NCI-H748 treated with DMSO at 0.1 percent for 48 hours (cell line): ENCODE results near the gene CHRNA4.
"Not testable (repeated sequence)": the region's sequence is repeated elsewhere in the genome, so short reads cannot be mapped to it uniquely, and the experiment has no call there.

Experiments
- DNase-seq: peaks from one replicate; lab custom pipeline; 2025; lab: John Stamatoyannopoulos, UW

The CHRNA4 gene

GRCh38 chr20:63308218-63308911 is 52.8 kb downstream of the CHRNA4 start:
- DNase-seq: no peak

GRCh38 chr20:63307538-63308217 is 53.5 kb downstream of the CHRNA4 start:
- DNase-seq: no peak

GRCh38 chr20:63306673-63307537 is 54.2 kb downstream of the CHRNA4 start:
- no peak for DNase-seq

GRCh38 chr20:63305933-63306672 is 55.0 kb downstream of the CHRNA4 start:
- DNase-seq: not testable (repeated sequence)

GRCh38 chr20:63305393-63305792 is 55.8 kb downstream of the CHRNA4 start:
- DNase-seq: no peak

GRCh38 chr20:63303095-63303666 is 58.0 kb downstream of the CHRNA4 start:
- DNase-seq: no peak

GRCh38 chr20:63301671-63302070 is 59.5 kb downstream of the CHRNA4 start:
- DNase-seq: no peak

- DNase-seq: no peak
Observed at GRCh38 chr20:63298731-63299312, 62.3 kb downstream of the CHRNA4 start.

GRCh38 chr20:63297796-63298572 is 63.2 kb downstream of the CHRNA4 start:
- no peak for DNase-seq

- no peak for DNase-seq
Observed at GRCh38 chr20:63297371-63297781, 63.8 kb downstream of the CHRNA4 start.

GRCh38 chr20:63296531-63297299 is 64.4 kb downstream of the CHRNA4 start:
- DNase-seq: no peak

GRCh38 chr20:63295846-63296245 is 65.3 kb downstream of the CHRNA4 start:
- no peak for DNase-seq

GRCh38 chr20:63295422-63295821 is 65.7 kb downstream of the CHRNA4 start:
- no peak for DNase-seq

- no peak for DNase-seq
Observed at GRCh38 chr20:63295018-63295417, 66.1 kb downstream of the CHRNA4 start.

GRCh38 chr20:63294536-63294900 is 66.6 kb downstream of the CHRNA4 start:
- no peak for DNase-seq

GRCh38 chr20:63293871-63294535 is 67.1 kb downstream of the CHRNA4 start:
- DNase-seq: no peak

GRCh38 chr20:63293456-63293855 is 67.7 kb downstream of the CHRNA4 start:
- DNase-seq: no peak
